Measurements from ENCODE around the gene ZC3H8.
"Not testable (repeated sequence)": the region's sequence is repeated elsewhere in the genome, so short reads cannot be mapped to it uniquely, and the experiment has no call there.

ZC3H8 gene

DNA sequence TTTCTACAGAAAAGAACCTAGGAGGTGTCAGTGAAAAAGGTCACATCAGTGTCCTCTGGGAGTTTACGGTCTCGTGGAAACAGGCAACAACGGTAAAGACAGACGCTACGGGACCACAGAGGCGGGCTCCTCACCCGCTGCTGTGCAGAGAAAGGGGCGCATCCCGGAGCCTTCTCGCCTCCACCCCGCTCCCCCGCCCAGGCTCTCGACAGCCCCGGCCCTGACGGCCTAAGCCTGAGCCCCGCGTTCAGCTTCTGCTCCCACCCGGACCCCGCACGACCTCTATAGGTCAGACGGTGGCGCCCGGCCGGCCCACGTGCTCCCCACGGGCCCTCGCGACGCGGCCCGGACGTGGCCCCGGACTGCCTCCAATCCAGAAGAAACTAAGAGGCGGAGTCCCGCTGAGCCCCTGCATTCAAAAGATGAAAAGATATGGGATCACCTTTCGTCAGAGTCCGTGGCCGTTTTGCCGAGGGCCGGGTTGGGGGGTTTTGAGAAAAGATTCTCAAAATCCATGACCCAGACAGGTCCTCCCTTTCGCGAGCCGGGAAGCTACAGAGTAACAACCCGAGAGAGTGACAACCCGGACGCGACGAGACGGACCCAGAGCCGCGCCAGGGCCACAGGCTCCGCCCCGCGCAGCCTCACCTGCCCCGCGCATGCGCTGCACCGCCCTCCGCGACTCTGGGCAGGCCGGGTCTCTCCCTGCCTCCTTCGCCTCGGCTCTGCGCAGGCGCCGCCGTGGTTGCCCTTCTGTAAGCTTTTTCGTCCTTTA, at the start of gene ZC3H8:
TSS of gene ZC3H8 (minus strand) at position 577 of the 775 bp plus-strand sequence. CDS start at position 516, 61 bp downstream.
- peak; percentile 19 for DNase-seq

DNA sequence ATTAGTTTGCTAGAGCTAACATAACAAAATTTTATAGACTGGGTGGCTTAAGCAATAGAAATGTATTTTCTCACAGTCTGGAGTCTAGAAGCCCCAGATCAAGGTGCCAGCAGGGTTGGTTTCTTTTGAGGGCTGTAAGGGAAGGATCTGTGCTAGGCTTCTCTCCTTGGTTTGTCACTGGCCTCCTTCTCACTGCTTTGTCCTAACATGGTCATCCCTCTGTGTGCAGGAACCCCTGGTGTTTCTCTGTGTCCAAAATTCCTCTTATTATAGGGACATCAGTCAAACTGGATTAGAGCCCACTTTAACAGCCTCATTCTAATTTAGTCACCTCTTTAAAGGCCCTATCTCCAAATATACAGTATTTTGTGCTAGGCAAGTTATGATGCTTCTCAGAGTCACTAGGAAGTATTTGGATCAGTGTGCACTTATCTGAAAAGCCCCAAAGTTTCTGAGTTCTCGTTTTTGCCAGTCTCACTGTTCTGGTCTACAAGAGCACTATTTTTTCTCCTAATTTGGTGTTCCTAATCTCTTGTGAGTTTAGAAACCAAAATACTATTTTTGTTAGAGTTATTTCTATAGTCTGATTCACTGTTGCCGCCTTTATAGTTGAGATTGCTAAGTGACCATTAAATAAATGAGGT, 49.6 kb upstream of the ZC3H8 start:
- no peak for DNase-seq

DNA sequence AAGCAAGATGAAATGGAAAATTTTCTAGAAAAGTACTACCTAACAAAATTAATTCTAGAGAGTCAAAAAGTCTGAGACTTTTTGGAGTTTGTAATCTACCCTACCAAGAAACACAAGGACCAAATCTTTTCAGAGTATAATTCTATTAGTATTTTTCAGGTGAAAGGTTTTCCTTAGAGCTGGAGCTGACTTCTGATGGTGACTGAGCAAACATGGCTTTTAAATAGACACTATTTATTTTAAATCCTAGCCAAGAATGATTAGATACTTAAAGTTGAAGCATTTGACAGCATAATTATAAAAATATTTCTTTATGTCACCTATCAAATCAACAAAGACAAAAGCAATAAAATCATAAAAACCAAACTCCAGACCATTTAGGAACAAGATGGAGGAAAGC, 47.1 kb upstream of the ZC3H8 start:
- no peak for DNase-seq

GRCh38 chr2:112301171-112301584, 46.3 kb upstream of the ZC3H8 start:
- DNase-seq = no peak

- no peak for DNase-seq
Measured at GRCh38 chr2:112296407-112296806, 41.6 kb upstream of the ZC3H8 start.

DNA sequence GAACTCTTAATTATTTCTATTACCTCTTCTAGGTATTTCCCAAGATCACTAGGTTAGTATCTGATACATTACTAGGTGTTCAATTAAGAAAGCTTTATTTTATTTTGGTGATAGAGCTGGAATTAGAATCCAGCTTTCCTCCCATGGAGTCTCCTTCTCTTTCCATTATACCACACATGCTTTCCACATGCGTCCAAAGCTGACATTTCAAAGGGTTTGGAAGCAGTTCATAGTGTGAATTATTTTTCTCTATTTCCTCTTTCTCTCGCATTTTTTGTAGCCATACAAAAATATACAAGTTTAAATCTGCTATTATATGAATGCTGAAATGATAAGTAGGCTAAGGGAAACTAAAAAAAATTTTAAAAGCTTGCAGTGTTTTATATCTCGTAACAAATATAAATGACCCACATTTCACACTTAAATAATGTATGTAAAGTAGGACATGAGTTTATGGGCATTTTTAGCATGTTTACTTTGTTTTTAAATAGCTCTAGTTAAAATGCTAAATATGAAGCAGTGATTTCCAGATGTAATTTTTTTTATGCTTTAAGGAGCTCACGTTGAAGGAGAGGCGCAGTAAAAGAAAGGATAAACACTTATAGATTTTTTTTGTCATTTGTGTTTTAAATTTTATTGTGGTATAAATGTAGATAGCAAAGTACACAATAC, 40.7 kb upstream of the ZC3H8 start:
- DNase-seq = no peak

DNA sequence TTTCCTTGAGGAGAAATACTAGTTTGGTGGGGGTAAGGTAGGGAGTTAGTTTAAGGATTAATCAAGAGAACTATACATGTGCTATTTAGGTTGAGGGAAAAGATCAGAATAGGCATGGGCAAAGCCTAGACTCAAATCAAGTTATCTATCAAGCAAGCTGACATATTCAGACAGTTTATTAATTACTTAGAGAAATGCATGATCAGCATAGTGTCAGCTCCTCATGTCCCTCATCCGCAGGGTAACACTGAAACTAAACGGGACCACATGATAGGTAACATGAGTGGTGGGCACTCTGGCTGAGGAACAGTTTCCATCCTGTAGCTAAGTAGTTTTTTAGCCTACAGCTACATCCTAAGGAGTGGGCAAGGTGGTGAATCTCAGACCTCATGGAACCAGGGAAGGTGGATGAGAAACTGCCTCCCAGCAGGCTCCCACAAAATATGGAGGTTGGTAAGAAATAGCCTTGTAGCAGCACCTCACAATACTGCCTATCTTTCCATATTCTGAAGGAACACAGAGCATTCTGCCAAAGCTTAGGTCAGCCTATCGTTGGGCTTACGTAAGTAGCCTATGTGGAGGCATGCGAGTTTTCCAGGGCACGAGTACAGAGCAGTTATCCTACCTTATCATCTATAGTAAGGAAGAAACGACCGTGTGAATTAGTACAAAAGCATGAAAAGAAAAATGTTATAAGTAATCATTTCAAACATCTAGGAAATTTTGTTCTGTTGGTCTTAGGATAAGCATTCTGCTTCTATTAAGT, 39.0 kb upstream of the ZC3H8 start:
- DNase-seq = no peak

DNA sequence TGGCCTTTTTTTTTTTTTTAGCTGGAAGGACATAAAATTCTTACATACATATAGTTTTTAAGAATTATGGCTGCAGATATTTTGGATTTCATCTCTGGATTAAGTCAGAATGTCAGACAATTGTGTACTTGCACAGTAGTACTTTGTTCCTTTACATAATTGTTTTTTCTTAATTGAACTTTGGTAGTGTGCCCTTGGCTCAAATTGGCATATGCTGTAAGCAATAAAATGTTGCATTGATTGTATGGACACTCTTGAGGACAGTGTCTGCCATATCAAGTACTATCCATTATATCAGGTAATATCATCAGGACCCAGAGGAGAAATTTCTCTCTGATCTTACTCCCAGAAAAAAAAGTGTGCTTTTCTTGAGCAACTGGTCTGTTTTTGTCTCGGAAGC, 35.8 kb upstream of the ZC3H8 start:
- no peak for DNase-seq

GRCh38 chr2:112290088-112290487, 35.2 kb upstream of the ZC3H8 start:
- no peak for DNase-seq

DNA sequence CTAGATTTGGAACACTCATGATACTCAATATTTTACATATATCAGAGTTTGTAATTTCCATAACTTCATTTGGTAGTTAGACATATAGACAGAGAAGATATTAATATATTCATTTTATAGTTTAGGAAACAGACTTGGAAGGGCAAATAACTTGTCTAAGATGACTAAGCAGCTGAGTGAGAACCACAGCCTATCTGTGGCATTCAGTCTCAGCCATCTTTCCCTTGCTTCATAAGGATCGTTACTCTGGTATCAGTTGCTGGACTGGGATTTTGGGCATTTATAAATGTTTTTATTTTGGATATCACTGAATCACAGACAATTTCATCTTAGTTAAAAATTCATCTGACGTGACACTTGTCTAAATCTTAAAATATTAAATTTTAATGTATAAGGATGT, 28.7 kb upstream of the ZC3H8 start:
- DNase-seq = not testable (repeated sequence)

- DNase-seq = not testable (repeated sequence)
Measured at GRCh38 chr2:112282066-112282465, 27.2 kb upstream of the ZC3H8 start.

GRCh38 chr2:112277596-112278220, 22.9 kb upstream of the ZC3H8 start:
- DNase-seq = no peak

- DNase-seq = no peak
Measured at GRCh38 chr2:112276954-112277353, 22.1 kb upstream of the ZC3H8 start.

GRCh38 chr2:112275887-112276773, 21.3 kb upstream of the ZC3H8 start:
- peak; percentile 5 for DNase-seq

DNA sequence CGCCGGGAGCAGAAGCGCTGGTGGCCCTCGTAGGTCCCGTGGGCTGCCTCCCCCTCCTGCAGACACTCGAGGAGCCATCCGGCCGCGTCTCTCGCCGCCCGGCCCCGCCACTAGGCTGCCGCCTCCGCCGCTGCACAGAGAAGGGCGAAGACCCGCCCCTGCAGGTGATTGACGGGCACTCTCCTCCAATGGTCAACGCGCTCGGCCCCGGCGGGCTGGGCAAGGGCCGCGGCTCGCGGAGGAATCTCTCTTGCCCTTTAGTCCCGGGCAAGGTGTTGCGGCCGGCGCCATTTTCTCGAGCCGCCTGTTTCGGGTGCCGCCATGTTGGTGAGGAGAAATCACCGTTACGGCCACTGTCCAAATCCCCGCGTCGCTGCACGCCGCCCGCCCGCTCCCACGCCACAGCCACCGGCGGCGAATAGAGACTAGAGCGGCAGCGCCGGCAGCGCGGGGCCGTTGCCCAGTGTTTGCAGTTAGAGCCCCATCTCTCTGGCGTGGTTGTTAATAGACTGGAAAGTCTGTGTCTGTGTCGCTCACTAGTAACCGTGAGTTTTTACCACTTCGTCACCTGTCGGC, 20.6 kb upstream of the ZC3H8 start, which contains the start of gene ZC3H6:
TSS of gene ZC3H6 (plus strand) at position 287 of the 576 bp plus-strand sequence. CDS start 398 bp downstream, outside the sequence.
- peak; percentile 22 for DNase-seq

GRCh38 chr2:112273349-112273748, 18.5 kb upstream of the ZC3H8 start:
- DNase-seq = no peak

- DNase-seq = no peak
Measured at GRCh38 chr2:112272669-112273068, 17.8 kb upstream of the ZC3H8 start.

DNA sequence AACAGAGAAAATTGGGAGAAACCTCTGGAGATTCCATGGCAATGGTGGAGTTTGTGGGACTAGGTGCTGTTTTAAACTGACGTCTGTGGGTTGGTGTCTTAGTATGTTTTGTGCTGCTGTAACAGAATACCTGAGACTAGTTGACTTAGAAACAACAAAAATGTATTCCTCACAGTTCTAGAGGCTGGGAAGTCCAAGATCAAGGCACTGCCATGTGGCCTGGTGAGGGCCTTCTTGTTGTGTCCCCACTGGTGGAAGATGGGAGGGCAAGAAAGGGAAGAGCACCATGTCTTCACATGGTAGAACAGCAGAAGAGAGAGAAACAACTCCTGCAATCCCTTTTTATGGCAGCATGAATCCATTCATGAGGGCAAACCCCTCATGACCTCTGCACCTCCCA, 13.7 kb upstream of the ZC3H8 start:
- no peak for DNase-seq

GRCh38 chr2:112262876-112263275, 8.0 kb upstream of the ZC3H8 start:
- DNase-seq = no peak

DNA sequence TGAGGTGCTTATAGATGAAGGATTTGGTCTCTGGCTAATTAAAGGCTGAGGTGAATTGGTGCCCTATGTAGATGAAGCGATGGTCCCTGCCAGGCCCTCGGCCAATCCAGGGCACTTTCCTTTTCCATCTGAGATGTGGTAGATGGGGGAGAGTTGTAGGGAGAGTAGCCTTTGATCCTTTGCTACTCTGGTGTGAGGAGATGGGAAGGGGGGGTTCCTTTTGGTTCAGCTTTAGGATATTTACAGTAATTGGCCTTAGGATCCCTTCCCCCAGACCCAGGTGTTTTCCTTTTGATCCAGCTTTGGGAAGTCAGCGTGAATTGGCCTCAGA, 5.4 kb upstream of the ZC3H8 start:
- DNase-seq = no peak
